GM12878 (cell line): ENCODE measurements around the gene TPD52L2. TPM values are rescaled to one million over a fixed set of nuclear protein-coding genes. Genes with fewer than 3 reads are reported as not detected.

ENCODE experiments used
- ASH2L ChIP-seq: fragments of 300-600, 200-600 bp; sonication (generic); IDR thresholded peaks from 2 replicates; pipeline ENCODE4 v1.6.1; 2017; ENCODE audit warnings: low read depth, mild to moderate bottlenecking, borderline replicate concordance
- ATF7 ChIP-seq: fragments of 450-650 bp; IDR thresholded peaks from 2 replicates; pipeline ENCODE4 v1.6.1; 2016; ENCODE audit warnings: low read depth, mild to moderate bottlenecking
- BHLHE40 ChIP-seq, 2 experiments: fragments of 450-650 bp in 1 of 2; IDR thresholded peaks; 2 replicates each; pipeline ENCODE4 v1.6.1; 2011 to 2017; ENCODE audit warnings: low read depth in 2 of 2, borderline replicate concordance in 1 of 2, improper control_type of control experiment in 1 of 2, low read length in 1 of 2, mild to moderate bottlenecking in 1 of 2
- EP300 ChIP-seq, 2 experiments: fragments of 150-350 bp in 1 of 2; IDR thresholded peaks; 2 replicates each; pipeline ENCODE4 v1.6.1; 2011 to 2012; ENCODE audit warnings: low read depth in 2 of 2, low read length in 2 of 2, borderline replicate concordance in 1 of 2, improper control_type of control experiment in 1 of 2, inconsistent platforms in 1 of 2; ENCODE audit not compliant: control insufficient read depth in 1 of 2
- FOXM1 ChIP-seq: IDR thresholded peaks from 2 replicates; pipeline ENCODE4 v1.6.1; 2012; ENCODE audit warnings: low read depth, mild to moderate bottlenecking, inconsistent platforms, low read length, moderate library complexity
- GATAD2B ChIP-seq: fragments of 450-650 bp; conservative IDR thresholded peaks from 2 replicates; pipeline ENCODE4 v1.6.1; 2017; ENCODE audit warnings: low read depth, mild to moderate bottlenecking, moderate library complexity
- RCOR1 ChIP-seq: conservative IDR thresholded peaks from 2 replicates; pipeline ENCODE4 v1.6.1; 2012; ENCODE audit warnings: low read depth, low read length, improper control_type of control experiment
- RELA ChIP-seq: fragments of 450-650 bp; IDR thresholded peaks from 2 replicates; pipeline ENCODE4 v1.8.0; 2014; ENCODE audit warnings: borderline replicate concordance; ENCODE audit not compliant: partially characterized antibody
- SIN3A ChIP-seq: IDR thresholded peaks from 2 replicates; pipeline ENCODE4 v1.6.1; 2012; ENCODE audit warnings: low read depth, low read length, improper control_type of control experiment
- STAT1 ChIP-seq: fragments of 450-650 bp; conservative IDR thresholded peaks from 2 replicates; pipeline ENCODE4 v1.6.1; 2014; ENCODE audit warnings: antibody characterized with exemption, mild to moderate bottlenecking
- STAT3 ChIP-seq: IDR thresholded peaks from 2 replicates; pipeline ENCODE4 v1.6.1; 2011; ENCODE audit warnings: low read depth, low read length, improper control_type of control experiment
- TCF7 ChIP-seq: IDR thresholded peaks from 2 replicates; pipeline ENCODE4 v1.6.1; 2014; ENCODE audit warnings: antibody characterized with exemption, borderline replicate concordance
- YBX1 ChIP-seq: fragments of 450-650 bp; IDR thresholded peaks from 2 replicates; pipeline ENCODE4 v1.6.1; 2016; ENCODE audit warnings: antibody characterized with exemption
- polyA plus RNA-seq, 11 experiments: library from polyadenylated mRNA; depleted of rRNA in 4 of 11; unstranded in 6 of 11; stranded (reverse) in 5 of 11; fragments of >200 nt; fragmentation: Nextera tagmentation in 4 of 11; fragmentation: Illumina TruSeq in 1 of 11; extraction: Ambion mirVana in 4 of 11; extraction: Trizol in 1 of 11; gene quantifications; 1 replicate in 1 of 11; 2 replicates in 10 of 11; pipeline versions ENCODE4 v1.2.1 to v1.2.3, GENCODE V29; 2011 to 2016; ENCODE audit warnings: inconsistent platforms in 2 of 11, missing spikeins in 2 of 11, low read depth in 1 of 11
- total RNA-seq, 4 experiments: library from RNA; depleted of rRNA in 3 of 4; stranded (reverse); fragments of >200 nt in 3 of 4; fragmentation: Illumina TruSeq in 1 of 4; extraction: Trizol in 1 of 4; gene quantifications; 2 replicates each; pipeline versions ENCODE4 v1.2.1 to v1.2.3, GENCODE V29; 2013 to 2021
- TF ChIP-seq, protein P1 (sequence below): fragments of 450-650 bp; IDR thresholded peaks from 2 replicates; pipeline ENCODE4 v1.6.1; 2016; ENCODE audit warnings: mild to moderate bottlenecking, moderate library complexity, borderline replicate concordance
- TF ChIP-seq, protein P2 (sequence below): fragments of 450-650 bp; IDR thresholded peaks from 2 replicates; pipeline ENCODE4 v1.6.1; 2017; ENCODE audit warnings: mild to moderate bottlenecking, moderate library complexity
- TF ChIP-seq, protein P3 (sequence below): IDR thresholded peaks from 2 replicates; pipeline ENCODE4 v1.6.1; 2012; ENCODE audit warnings: low read depth, low read length, improper control_type of control experiment
- TF ChIP-seq, protein P4 (sequence below): IDR thresholded peaks from 2 replicates; pipeline ENCODE4 v1.6.1; 2012; ENCODE audit warnings: low read length, inconsistent platforms
- TF ChIP-seq, protein P5 (sequence below): fragments of 450-650 bp; IDR thresholded peaks from 2 replicates; pipeline ENCODE4 v1.6.1; 2016; ENCODE audit warnings: mild to moderate bottlenecking

Gene TPD52L2
- total and polyA plus RNA-seq, 10 of the 15 experiments (the other 5 are each of a cell fraction or from before 2014, with no cell fraction given): 1.6 to 71.0 (median 46.3) TPM

DNA sequence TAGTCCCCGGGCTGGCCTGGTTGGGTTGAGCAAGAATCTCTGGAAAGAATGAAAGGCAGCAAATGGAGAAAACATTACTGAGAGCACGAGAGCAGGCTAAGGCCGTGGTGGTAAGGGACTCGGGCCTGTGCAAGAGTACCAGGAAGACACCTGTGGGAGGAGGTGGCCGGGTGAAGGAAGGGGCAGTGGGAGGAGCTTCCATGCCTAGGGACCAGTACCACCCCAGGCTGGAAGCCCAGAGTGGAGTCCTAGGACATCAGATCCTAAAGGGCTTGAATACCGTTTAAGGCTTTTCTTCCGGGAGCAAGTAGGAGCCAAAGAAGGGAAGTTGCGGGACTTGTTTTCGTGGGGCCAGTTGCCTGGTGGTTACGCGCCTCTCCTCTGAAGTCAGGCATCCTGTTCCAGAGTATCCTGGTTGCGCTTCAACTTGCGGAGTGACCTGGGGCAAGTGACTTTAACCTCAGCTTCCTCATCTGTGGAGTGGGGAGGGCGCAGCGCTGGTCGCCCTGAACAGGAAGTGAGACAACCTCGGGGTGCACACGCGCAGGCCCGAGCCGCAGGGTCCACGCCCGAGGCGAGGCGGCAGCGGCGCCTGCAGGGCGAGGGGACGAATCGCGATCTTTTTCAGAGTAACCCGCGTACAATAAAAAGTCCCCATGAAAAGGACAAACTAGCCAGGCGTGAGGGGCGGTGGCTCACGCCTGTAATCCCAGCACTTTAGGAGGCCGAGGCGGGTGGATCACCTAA, 1.1 kb upstream of the TPD52L2 start (continued):
- TF ChIP-seq, protein P1, sequence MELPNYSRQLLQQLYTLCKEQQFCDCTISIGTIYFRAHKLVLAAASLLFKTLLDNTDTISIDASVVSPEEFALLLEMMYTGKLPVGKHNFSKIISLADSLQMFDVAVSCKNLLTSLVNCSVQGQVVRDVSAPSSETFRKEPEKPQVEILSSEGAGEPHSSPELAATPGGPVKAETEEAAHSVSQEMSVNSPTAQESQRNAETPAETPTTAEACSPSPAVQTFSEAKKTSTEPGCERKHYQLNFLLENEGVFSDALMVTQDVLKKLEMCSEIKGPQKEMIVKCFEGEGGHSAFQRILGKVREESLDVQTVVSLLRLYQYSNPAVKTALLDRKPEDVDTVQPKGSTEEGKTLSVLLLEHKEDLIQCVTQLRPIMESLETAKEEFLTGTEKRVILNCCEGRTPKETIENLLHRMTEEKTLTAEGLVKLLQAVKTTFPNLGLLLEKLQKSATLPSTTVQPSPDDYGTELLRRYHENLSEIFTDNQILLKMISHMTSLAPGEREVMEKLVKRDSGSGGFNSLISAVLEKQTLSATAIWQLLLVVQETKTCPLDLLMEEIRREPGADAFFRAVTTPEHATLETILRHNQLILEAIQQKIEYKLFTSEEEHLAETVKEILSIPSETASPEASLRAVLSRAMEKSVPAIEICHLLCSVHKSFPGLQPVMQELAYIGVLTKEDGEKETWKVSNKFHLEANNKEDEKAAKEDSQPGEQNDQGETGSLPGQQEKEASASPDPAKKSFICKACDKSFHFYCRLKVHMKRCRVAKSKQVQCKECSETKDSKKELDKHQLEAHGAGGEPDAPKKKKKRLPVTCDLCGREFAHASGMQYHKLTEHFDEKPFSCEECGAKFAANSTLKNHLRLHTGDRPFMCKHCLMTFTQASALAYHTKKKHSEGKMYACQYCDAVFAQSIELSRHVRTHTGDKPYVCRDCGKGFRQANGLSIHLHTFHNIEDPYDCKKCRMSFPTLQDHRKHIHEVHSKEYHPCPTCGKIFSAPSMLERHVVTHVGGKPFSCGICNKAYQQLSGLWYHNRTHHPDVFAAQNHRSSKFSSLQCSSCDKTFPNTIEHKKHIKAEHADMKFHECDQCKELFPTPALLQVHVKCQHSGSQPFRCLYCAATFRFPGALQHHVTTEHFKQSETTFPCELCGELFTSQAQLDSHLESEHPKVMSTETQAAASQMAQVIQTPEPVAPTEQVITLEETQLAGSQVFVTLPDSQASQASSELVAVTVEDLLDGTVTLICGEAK: peak; percentile 48; the same call in 1 of the 2 replicates
- TF ChIP-seq STAT1: peak; percentile 59; the same call in 1 of the 2 replicates
- peak; percentile 88 to 89 for TF ChIP-seq BHLHE40 (IDR thresholded peaks at IDR 0.05; ENCODE audit: borderline replicate concordance in 1 of 2, low read depth in 2 of 2, low read length in 1 of 2)
- TF ChIP-seq, protein P2, sequence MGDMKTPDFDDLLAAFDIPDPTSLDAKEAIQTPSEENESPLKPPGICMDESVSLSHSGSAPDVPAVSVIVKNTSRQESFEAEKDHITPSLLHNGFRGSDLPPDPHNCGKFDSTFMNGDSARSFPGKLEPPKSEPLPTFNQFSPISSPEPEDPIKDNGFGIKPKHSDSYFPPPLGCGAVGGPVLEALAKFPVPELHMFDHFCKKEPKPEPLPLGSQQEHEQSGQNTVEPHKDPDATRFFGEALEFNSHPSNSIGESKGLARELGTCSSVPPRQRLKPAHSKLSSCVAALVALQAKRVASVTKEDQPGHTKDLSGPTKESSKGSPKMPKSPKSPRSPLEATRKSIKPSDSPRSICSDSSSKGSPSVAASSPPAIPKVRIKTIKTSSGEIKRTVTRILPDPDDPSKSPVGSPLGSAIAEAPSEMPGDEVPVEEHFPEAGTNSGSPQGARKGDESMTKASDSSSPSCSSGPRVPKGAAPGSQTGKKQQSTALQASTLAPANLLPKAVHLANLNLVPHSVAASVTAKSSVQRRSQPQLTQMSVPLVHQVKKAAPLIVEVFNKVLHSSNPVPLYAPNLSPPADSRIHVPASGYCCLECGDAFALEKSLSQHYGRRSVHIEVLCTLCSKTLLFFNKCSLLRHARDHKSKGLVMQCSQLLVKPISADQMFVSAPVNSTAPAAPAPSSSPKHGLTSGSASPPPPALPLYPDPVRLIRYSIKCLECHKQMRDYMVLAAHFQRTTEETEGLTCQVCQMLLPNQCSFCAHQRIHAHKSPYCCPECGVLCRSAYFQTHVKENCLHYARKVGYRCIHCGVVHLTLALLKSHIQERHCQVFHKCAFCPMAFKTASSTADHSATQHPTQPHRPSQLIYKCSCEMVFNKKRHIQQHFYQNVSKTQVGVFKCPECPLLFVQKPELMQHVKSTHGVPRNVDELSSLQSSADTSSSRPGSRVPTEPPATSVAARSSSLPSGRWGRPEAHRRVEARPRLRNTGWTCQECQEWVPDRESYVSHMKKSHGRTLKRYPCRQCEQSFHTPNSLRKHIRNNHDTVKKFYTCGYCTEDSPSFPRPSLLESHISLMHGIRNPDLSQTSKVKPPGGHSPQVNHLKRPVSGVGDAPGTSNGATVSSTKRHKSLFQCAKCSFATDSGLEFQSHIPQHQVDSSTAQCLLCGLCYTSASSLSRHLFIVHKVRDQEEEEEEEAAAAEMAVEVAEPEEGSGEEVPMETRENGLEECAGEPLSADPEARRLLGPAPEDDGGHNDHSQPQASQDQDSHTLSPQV: peak; percentile 62; the same call in 1 of the 2 replicates
- peak; percentile 60 to 68; a peak in 3 of 4 replicates for TF ChIP-seq EP300 (IDR thresholded peaks at IDR 0.05; ENCODE audit: borderline replicate concordance in 1 of 2, control insufficient read depth in 1 of 2, low read depth in 2 of 2, low read length in 2 of 2)
- TF ChIP-seq, protein P3, sequence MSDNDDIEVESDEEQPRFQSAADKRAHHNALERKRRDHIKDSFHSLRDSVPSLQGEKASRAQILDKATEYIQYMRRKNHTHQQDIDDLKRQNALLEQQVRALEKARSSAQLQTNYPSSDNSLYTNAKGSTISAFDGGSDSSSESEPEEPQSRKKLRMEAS: peak; percentile 67; the same call in 1 of the 2 replicates
- TF ChIP-seq, protein P4, sequence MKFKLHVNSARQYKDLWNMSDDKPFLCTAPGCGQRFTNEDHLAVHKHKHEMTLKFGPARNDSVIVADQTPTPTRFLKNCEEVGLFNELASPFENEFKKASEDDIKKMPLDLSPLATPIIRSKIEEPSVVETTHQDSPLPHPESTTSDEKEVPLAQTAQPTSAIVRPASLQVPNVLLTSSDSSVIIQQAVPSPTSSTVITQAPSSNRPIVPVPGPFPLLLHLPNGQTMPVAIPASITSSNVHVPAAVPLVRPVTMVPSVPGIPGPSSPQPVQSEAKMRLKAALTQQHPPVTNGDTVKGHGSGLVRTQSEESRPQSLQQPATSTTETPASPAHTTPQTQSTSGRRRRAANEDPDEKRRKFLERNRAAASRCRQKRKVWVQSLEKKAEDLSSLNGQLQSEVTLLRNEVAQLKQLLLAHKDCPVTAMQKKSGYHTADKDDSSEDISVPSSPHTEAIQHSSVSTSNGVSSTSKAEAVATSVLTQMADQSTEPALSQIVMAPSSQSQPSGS: no peak
- TF ChIP-seq ASH2L: no peak
- no peak for TF ChIP-seq TCF7
- TF ChIP-seq SIN3A: peak; percentile 86
- no peak for TF ChIP-seq RCOR1
- peak; percentile 88 for TF ChIP-seq GATAD2B
- no peak for TF ChIP-seq STAT3
- TF ChIP-seq FOXM1: no peak
- peak; percentile 79 for TF ChIP-seq RELA
- TF ChIP-seq YBX1: no peak
- TF ChIP-seq, protein P5, sequence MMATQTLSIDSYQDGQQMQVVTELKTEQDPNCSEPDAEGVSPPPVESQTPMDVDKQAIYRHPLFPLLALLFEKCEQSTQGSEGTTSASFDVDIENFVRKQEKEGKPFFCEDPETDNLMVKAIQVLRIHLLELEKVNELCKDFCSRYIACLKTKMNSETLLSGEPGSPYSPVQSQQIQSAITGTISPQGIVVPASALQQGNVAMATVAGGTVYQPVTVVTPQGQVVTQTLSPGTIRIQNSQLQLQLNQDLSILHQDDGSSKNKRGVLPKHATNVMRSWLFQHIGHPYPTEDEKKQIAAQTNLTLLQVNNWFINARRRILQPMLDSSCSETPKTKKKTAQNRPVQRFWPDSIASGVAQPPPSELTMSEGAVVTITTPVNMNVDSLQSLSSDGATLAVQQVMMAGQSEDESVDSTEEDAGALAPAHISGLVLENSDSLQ: no peak
- peak; percentile 29; the same call in 1 of the 2 replicates for TF ChIP-seq ATF7
